Measurements from ENCODE around the gene HIF1A. TPM values are rescaled to one million over a fixed set of nuclear protein-coding genes. Genes with fewer than 3 reads are reported as not detected.

HIF1A gene
- total RNA-seq, 2 donors from 2014 or later: 81.2 to 89.1 TPM

DNA sequence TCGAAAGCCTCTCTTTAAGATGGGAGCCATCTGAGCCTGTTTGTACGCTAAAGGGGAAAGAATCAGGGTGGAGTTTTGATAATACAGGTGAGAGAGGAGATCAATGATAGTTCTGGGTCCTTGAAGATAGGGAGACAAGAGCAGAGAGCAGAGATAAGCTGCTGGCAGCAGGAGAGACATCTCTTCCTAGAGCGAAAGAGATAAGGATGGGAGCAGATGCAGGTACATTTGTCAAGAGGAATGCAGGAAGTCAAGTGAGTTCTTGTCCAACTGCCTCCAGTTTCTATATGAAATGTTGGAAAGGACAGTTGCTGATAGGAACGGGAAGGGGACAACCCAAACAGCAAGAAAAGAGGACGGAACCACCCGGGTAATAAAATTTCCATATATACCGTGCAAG lies 24.7 kb upstream of the HIF1A start:
- H3K36me3 ChIP-seq: no peaks in the 10 kb centered on the region
- TF ChIP-seq, protein P1, sequence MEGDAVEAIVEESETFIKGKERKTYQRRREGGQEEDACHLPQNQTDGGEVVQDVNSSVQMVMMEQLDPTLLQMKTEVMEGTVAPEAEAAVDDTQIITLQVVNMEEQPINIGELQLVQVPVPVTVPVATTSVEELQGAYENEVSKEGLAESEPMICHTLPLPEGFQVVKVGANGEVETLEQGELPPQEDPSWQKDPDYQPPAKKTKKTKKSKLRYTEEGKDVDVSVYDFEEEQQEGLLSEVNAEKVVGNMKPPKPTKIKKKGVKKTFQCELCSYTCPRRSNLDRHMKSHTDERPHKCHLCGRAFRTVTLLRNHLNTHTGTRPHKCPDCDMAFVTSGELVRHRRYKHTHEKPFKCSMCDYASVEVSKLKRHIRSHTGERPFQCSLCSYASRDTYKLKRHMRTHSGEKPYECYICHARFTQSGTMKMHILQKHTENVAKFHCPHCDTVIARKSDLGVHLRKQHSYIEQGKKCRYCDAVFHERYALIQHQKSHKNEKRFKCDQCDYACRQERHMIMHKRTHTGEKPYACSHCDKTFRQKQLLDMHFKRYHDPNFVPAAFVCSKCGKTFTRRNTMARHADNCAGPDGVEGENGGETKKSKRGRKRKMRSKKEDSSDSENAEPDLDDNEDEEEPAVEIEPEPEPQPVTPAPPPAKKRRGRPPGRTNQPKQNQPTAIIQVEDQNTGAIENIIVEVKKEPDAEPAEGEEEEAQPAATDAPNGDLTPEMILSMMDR (IDR thresholded peaks at IDR 0.05): no peak
- no peak for DNase-seq (ENCODE audit: low spot score)
- H3K27me3 ChIP-seq: no peaks in the 10 kb centered on the region
- H3K27ac ChIP-seq: no peak overlapping the region
- no peaks in the 10 kb centered on the region for H3K9me3 ChIP-seq
- H3K4me3 ChIP-seq: no peak overlapping the region
- H3K4me1 ChIP-seq: no peaks in the 10 kb centered on the region

DNA sequence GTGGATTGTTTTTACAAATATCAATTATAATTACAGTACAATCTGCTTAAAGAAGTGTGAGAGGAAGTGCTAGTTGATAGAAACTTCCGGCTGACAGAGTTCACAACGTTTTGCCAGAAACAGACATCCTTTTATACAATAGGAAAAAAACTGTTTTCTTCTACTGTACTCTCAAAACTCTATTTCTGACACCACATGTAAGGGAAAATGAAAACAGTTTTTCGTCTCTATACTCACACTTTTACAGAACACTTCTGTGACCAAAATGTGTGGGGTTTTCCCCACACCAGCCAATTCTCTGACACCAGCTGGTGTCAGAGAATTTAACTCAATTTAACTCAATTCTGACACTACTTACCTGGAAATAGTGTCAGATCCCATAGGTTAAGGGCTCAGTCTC lies 24.2 kb upstream of the HIF1A start:
- no peaks in the 10 kb centered on the region for H3K4me1 ChIP-seq
- no peak overlapping the region for H3K27ac ChIP-seq
- TF ChIP-seq, protein P1 (IDR thresholded peaks at IDR 0.05): no peak
- no peak overlapping the region for H3K4me3 ChIP-seq
- H3K36me3 ChIP-seq: no peaks in the 10 kb centered on the region
- DNase-seq (ENCODE audit: low spot score): no peak
- H3K27me3 ChIP-seq: no peaks in the 10 kb centered on the region
- H3K9me3 ChIP-seq: no peaks in the 10 kb centered on the region

DNA sequence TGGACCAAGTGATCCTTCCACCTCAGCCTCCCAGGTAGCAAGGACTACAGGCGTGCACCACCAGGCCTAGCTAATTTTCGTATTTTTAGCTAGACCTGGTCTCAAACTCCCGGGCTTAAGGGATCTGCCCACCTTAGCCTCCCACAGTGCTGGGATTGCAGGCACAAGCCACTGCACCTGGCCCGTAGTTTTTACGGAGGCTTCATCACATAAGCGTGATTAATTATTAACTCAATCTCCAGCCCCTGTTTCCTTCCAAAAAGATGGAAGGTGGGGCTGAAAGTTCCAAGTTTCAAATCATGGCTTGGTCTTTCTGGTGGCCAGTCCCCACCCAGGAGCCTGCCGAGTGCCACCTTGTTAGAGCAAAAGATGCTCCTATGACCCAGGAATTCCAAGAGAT lies 22.5 kb upstream of the HIF1A start:
- Histone ChIP-seq H3K36me3 (no peaks in the 10 kb centered on the region), H3K27me3 (no peaks in the 10 kb centered on the region), H3K9me3 (no peaks in the 10 kb centered on the region), H3K4me3 (no peak overlapping the region), H3K27ac (no peak overlapping the region), H3K4me1 (no peaks in the 10 kb centered on the region)
- no peak for DNase-seq (ENCODE audit: low spot score)
- TF ChIP-seq, protein P1 (IDR thresholded peaks at IDR 0.05): no peak

DNA sequence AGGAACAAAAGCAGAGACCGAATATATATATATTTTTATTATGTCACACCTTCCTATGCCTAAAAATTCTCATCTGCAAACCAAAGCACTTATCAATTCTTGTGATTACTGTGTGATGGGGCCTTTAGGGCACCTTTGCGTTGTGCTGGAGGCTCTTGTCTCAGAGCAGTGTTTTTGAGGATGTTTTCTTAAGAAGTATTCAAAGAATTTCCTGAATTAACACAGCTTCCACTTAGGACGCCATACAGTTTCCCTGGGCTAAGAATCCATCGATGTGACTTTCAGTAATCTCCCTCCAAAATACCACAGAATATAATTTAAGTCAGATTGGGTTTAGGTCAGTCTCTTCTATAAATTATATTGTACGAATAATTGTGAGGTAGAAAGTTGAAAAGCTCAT lies 22.0 kb upstream of the HIF1A start:
- no peak for DNase-seq (ENCODE audit: low spot score)
- H3K27ac ChIP-seq: no peak overlapping the region
- H3K4me3 ChIP-seq: no peak overlapping the region
- H3K9me3 ChIP-seq: no peaks in the 10 kb centered on the region
- no peaks in the 10 kb centered on the region for H3K27me3 ChIP-seq
- H3K4me1 ChIP-seq: no peaks in the 10 kb centered on the region
- no peaks in the 10 kb centered on the region for H3K36me3 ChIP-seq
- TF ChIP-seq, protein P1 (IDR thresholded peaks at IDR 0.05): no peak

DNA sequence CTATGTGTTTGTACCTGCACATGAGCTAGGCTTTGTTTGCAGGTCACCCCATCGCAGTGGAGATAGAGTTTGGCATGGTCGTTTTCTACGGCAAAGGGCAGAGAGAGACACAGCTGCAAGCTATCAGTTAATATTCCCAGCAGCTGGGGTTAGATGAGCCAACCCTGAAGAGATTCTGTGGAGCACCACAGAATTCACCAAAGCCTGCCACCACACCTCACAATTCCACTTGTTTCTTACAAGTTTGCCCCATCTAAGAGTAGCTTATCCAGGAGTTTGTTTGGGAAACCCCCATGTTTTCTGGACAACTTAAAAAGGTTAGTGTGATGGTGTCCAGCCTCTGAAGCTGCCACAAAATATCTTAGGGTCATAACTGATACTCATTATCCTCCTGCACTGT lies 20.0 kb upstream of the HIF1A start:
- TF ChIP-seq, protein P1 (IDR thresholded peaks at IDR 0.05): no peak
- Histone ChIP-seq H3K36me3 (no peaks in the 10 kb centered on the region), H3K4me1 (no peaks in the 10 kb centered on the region), H3K27ac (no peak overlapping the region), H3K27me3 (no peaks in the 10 kb centered on the region), H3K4me3 (no peak overlapping the region), H3K9me3 (no peaks in the 10 kb centered on the region)
- no peak for DNase-seq (ENCODE audit: low spot score)

DNA sequence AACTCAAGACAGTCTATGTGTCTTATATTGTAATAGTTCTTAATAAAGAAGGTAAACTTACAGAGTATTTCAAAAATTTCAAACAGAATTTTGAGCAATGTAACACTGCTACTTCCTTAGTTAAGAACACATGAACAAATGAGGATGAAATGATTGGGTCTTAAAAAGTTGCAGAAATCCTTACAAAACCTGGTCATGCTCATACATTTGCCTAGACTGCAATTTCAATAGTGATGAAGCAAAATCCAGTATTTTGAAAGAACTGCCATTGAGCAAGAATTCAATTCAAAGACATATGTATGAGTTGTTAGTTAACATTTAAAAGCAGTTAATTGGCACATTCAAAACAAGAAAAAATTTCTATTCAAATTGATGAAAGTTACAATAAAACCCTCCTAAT lies 17.8 kb upstream of the HIF1A start:
- no peaks in the 10 kb centered on the region for H3K9me3 ChIP-seq
- no peak overlapping the region for H3K27ac ChIP-seq
- no peaks in the 10 kb centered on the region for H3K27me3 ChIP-seq
- no peak for DNase-seq (ENCODE audit: low spot score)
- H3K4me3 ChIP-seq: no peak overlapping the region
- TF ChIP-seq, protein P1 (IDR thresholded peaks at IDR 0.05): no peak
- H3K4me1 ChIP-seq: no peaks in the 10 kb centered on the region
- no peaks in the 10 kb centered on the region for H3K36me3 ChIP-seq

Data from right atrium auricular region (tissue), 2 donors.